ENCODE results near the gene CAPN2.

- no peak for TF ChIP-seq CTCF (IDR thresholded peaks at IDR 0.05)
- no peak for TF ChIP-seq POLR2A (IDR thresholded peaks at IDR 0.05)
Observed at GRCh38 chr1:223703668-223704013, 8.7 kb upstream of the CAPN2 start.

All from prostate gland (tissue), 2 donors.